CD4-positive, alpha-beta memory T cell (primary cell): ENCODE data around the gene G6PD. TPM values are rescaled to one million over a fixed set of nuclear protein-coding genes. Genes with fewer than 3 reads are reported as not detected.
A peak's percentile ranks its signal among the peaks of the same experiment; 100 is the strongest.

Experiments used
- CTCF ChIA-PET: fragments of 350-600 bp; sonication (Branson Sonifier 250); formaldehyde crosslinking; loops from one replicate; lab custom pipeline; 2021; ENCODE audit warnings: inconsistent platforms; ENCODE audit not compliant: partially characterized antibody; lab: Charles Lee
- POLR2A ChIA-PET: fragments of 350-600 bp; sonication (Branson Sonifier 250); formaldehyde crosslinking; loops from one replicate; lab custom pipeline; 2021; ENCODE audit not compliant: partially characterized antibody; lab: Charles Lee
- DNase-seq, 5 donors: peaks; one replicate each; pipeline versions ENCODE4 v3.0.0 to v3.0.0-alpha.2; 2020 to 2022; ENCODE audit warnings: mixed read lengths in 1 of 5
- H3K27ac ChIP-seq: one replicate; pipeline ENCODE4 v1.7.0; 2013; ENCODE audit warnings: low read depth, low read length
- H3K27me3 ChIP-seq: 2 replicates; pipeline ENCODE4 v1.7.0; 2013; ENCODE audit warnings: mild to moderate bottlenecking, low read length, moderate library complexity; ENCODE audit not compliant: insufficient read depth
- H3K36me3 ChIP-seq: 2 replicates; pipeline ENCODE4 v1.7.0; 2013; ENCODE audit warnings: mild to moderate bottlenecking, low read length, moderate library complexity; ENCODE audit not compliant: insufficient read depth
- H3K4me1 ChIP-seq: 2 replicates; pipeline ENCODE4 v1.7.0; 2013; ENCODE audit warnings: mild to moderate bottlenecking, low read length, moderate library complexity; ENCODE audit not compliant: insufficient read depth
- H3K4me3 ChIP-seq, 2 donors: one replicate each; pipeline ENCODE4 v1.7.0; 2013; ENCODE audit warnings: low read length in 2 of 2, mild to moderate bottlenecking in 1 of 2
- H3K9me3 ChIP-seq, 2 donors: one replicate each; pipeline ENCODE4 v1.7.0; 2013; ENCODE audit warnings: low read length in 2 of 2, control low read depth in 1 of 2; ENCODE audit not compliant: control insufficient read depth in 1 of 2
- H3K27ac Mint-ChIP-seq, 7 donors: one replicate each; pipeline ENCODE4 v1.8.0; 2020 to 2021; ENCODE audit warnings: mixed read lengths in 7 of 7, mild to moderate bottlenecking in 6 of 7, inconsistent platforms in 3 of 7, moderate library complexity in 3 of 7
- H3K27me3 Mint-ChIP-seq, 2 donors: one replicate each; pipeline ENCODE4 v1.8.0; 2020 to 2021; ENCODE audit warnings: mixed read lengths in 2 of 2
- H3K36me3 Mint-ChIP-seq, 2 donors: one replicate each; pipeline ENCODE4 v1.8.0; 2020 to 2021; ENCODE audit warnings: mixed read lengths in 2 of 2, inconsistent platforms in 1 of 2, mild to moderate bottlenecking in 1 of 2
- H3K4me1 Mint-ChIP-seq, 4 donors: one replicate each; pipeline ENCODE4 v1.8.0; 2020 to 2021; ENCODE audit warnings: mixed read lengths in 4 of 4, mild to moderate bottlenecking in 1 of 4
- H3K4me3 Mint-ChIP-seq, 8 donors: one replicate each; pipeline ENCODE4 v1.8.0; 2020 to 2021; ENCODE audit warnings: mixed read lengths in 8 of 8, mild to moderate bottlenecking in 7 of 8, moderate library complexity in 6 of 8, inconsistent platforms in 3 of 8
- H3K9me3 Mint-ChIP-seq, 8 donors: one replicate each; pipeline ENCODE4 v1.8.0; 2020 to 2021; ENCODE audit warnings: mixed read lengths in 8 of 8, mild to moderate bottlenecking in 5 of 8, inconsistent platforms in 3 of 8, moderate library complexity in 1 of 8
- intact Hi-C: fragments of 100-400 bp; cut with micrococcal nuclease; formaldehyde crosslinking; loops from one replicate; pipeline ENCODE4 v1.15.1; 2023
- polyA plus RNA-seq, 2 donors: library from polyadenylated mRNA; unstranded; fragments of 300-500 nt; fragmentation: Illumina TruSeq; gene quantifications; one replicate each; pipeline ENCODE4 v1.2.3, GENCODE V29; 2021
- total RNA-seq, 2 experiments: library from RNA; stranded (reverse); gene quantifications; one replicate each; pipeline ENCODE4 v1.2.3, GENCODE V29; 2021

G6PD gene
- total and polyA plus RNA-seq, 4 experiments from 2014 or later, result 1.7 to 46.0 (median 24.6) TPM

DNA sequence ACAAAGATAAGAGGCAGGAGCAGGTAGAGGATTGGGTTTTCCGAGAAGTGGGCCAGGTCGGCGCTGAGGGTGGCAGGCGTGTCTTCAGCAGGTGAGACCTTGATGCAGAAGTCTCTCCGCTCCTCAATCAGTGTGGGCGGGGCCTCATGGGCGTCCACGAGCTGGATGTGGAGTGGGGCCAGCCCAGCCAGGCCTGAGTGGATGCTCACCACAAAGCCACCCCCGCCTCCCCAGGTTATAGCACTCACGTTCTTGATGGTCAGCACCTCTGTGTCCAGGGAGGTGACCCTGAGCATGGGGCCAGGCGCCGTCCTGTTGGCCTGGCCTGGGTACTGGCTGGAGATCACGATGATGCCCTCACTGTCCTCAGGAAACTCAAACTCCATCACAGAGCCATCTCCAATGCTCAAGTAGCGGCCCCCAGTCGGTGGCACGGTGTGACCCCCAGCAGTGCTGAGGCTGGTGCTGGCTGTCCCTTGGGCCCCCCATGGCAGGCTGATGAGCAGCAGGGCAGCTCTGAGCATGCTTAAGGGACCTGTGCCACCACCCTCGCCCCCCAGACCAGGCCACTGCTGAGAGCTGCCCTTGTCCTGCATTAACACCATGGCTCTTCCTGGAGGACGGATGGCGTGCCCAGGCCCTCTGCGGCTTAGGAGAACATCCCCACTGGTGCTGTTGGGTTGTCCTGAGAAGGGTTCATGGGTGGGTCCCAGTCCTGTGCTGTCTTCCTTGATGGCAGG, 58.1 kb downstream of the G6PD start:
- CTCF ChIA-PET, result interaction anchor here (1.5 to 3.4 kb wide), 2 partner anchors 39 to 60 kb away, joined by 4 to 10 read pairs; partner anchors contain the start of gene ATP6AP1

DNA sequence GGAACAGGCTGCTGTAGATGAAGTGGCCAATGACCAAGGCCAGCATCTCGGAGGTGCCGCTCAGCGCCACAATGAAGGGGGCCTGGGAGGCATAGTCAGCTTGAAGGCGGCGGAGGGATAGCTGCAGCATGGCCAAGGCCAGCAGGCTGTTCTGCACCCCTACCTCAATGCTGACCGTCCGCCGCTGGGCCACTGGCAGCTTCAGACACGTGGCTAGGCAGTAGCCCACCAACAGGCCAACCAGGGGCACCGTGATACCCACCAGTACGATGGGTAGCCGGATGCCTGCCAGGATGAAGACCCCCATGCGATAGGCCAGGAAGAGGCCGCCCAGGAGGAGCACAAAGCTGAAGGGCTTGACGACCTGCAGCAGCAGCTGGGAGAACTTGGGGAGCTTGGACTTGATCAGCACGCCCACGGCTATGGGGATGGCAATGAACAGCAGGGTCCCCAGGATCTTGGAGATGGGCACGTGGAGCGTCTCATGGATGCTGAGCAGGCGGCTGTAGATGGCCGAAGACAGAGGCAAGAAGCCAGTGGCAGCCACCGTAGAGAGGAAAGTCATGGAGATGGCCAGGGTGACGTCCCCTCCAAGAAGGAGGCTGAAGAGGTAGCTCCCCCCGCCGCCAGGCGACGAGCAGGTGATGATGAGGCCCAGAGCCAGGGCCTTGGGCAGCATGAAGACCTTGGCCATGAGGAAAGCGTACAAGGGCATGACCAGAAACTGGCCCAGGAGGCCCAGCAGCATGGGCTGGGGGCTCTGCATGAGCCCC, 58.9 kb downstream of the G6PD start:
- H3K4me3 Mint-ChIP-seq, result peak overlapping the region; percentile 26 to 82 (median 77)
- peaks cover 44% of the 10 kb centered on the region for H3K4me1 ChIP-seq
- H3K27ac ChIP-seq, result no peak overlapping the region
- ChIA-PET CTCF (interaction anchor here (1.0 to 3.4 kb wide), 2 partner anchors 11 to 40 kb away, joined by 4 to 10 read pairs; no protein-coding TSS in a partner anchor), POLR2A (interaction anchor here (0.5 to 8.9 kb wide), 7 partner anchors 13 to 517 kb away, joined by 3 to 111 read pairs (median 10); partner anchors contain the start of genes FAM3A, HCFC1, PLXNA3 and RPL10)
- no peak overlapping the region for H3K4me3 ChIP-seq
- H3K9me3 Mint-ChIP-seq, result no peaks in the 10 kb centered on the region
- H3K27me3 Mint-ChIP-seq, result no peaks in the 10 kb centered on the region
- intact Hi-C loops, result no loop called here
- peak overlapping the region in 4 of 7 donors; percentile 44 to 83 (median 82) for H3K27ac Mint-ChIP-seq
- no peaks in the 10 kb centered on the region for H3K9me3 ChIP-seq
- no peaks in the 10 kb centered on the region for H3K36me3 ChIP-seq
- peaks cover 5 to 41% (median 16%) of the 10 kb centered on the region in 4 donors for H3K4me1 Mint-ChIP-seq
- no peaks in the 10 kb centered on the region for H3K27me3 ChIP-seq
- no peak for DNase-seq
- peaks cover 0 to 9% of the 10 kb centered on the region in 2 donors for H3K36me3 Mint-ChIP-seq

More for the DNA sequence above, 58.1 kb downstream of the G6PD start:
- H3K4me3 Mint-ChIP-seq, result peak overlapping the region in 6 of 8 donors; percentile 21 to 89 (median 46)
- H3K27ac ChIP-seq, result no peak overlapping the region
- H3K27me3 Mint-ChIP-seq, result no peaks in the 10 kb centered on the region
- H3K27me3 ChIP-seq, result no peaks in the 10 kb centered on the region
- no peaks in the 10 kb centered on the region for H3K9me3 ChIP-seq
- H3K4me3 ChIP-seq, result no peak overlapping the region
- POLR2A ChIA-PET, result interaction anchor here (0.7 to 8.9 kb wide), 10 partner anchors 8 to 139 kb away, joined by 3 to 111 read pairs (median 26); partner anchors contain the start of genes FAM3A, LAGE3, PLXNA3 and RPL10
- H3K36me3 Mint-ChIP-seq, result peaks cover 0 to 7% of the 10 kb centered on the region in 2 donors
- no peaks in the 10 kb centered on the region for H3K9me3 Mint-ChIP-seq
- H3K36me3 ChIP-seq, result no peaks in the 10 kb centered on the region
- peak overlapping the region in 6 of 7 donors; percentile 22 to 90 (median 68) for H3K27ac Mint-ChIP-seq
- no peak for DNase-seq
- H3K4me1 ChIP-seq, result peaks cover 44% of the 10 kb centered on the region
- intact Hi-C loops, result no loop called here
- peaks cover 5 to 41% (median 16%) of the 10 kb centered on the region in 4 donors for H3K4me1 Mint-ChIP-seq

DNA sequence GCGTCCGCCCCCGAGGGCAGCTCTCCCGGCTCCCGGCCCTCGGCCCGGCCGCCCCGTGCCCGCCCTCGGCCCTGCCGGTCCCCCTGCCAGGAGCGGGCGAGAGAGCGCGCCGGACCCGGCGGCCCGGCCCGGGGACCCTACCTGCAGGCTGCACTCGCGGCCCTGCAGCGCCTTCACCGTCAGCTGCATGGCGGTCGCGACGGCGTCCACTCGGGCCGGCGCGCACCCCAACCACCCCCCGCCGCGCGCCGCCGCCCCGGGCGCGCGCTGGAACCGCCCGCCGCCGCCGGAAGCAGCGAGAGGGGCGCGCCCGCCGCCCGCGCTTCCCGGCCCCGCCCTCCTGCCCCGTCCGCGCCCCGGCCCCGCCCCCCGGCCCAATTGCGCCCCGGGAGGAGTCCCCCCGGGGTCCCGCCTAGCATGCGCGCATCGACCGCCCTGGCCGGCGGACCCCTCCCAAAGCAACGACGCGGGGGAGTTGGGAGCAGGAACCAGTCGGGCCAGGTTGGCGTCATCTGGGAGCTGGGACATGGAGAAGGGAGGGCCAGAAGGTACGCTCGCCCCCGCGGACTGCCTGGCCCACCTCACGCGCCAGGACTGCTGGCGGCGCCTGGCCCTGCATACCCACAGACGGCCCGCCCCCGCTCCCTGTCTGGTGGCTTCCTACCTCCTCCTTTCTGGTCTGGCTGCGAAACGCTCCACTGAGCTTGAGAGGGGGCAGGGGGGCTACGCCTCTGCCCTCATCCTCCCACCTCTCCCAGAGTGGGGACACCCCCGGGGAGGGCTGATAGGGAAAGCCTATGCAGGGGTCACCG, 60.0 kb downstream of the G6PD start, which contains the start of gene UBL4A:
TSS of gene UBL4A (minus strand) at position 220 of the 812 bp plus-strand sequence. CDS start at position 189, 31 bp downstream.
- peak within 1 kb of the TSS; percentile 62 for H3K27ac ChIP-seq
- Mint-ChIP-seq H3K4me3 (peak within 1 kb of the TSS; percentile 69 to 83 (median 79)), H3K4me1 (peaks cover 5 to 45% (median 16%) of the 10 kb centered on the region in 4 donors), H3K27ac (peak within 1 kb of the TSS; percentile 37 to 89 (median 81)), H3K36me3 (peaks cover 0 to 9% of the 10 kb centered on the region in 2 donors), H3K27me3 (no peaks in the 10 kb centered on the region), H3K9me3 (no peaks in the 10 kb centered on the region)
- H3K4me1 ChIP-seq, result peaks cover 44% of the 10 kb centered on the region
- H3K36me3 ChIP-seq, result no peaks in the 10 kb centered on the region
- H3K27me3 ChIP-seq, result no peaks in the 10 kb centered on the region
- H3K4me3 ChIP-seq, result peak within 1 kb of the TSS in 1 of 2 donors; percentile 47
- intact Hi-C loops, result no loop called here
- CTCF ChIA-PET, result interaction anchor here (1.0 to 3.4 kb wide), 2 partner anchors 10 to 41 kb away, joined by 4 to 10 read pairs; no protein-coding TSS in a partner anchor
- POLR2A ChIA-PET, result interaction anchor here (0.5 to 8.9 kb wide), 17 partner anchors 10 to 515 kb away, joined by 3 to 111 read pairs (median 6); partner anchors contain the start of genes ATP6AP1, FAM3A, G6PD and HCFC1
- H3K9me3 ChIP-seq, result no peaks in the 10 kb centered on the region
- DNase-seq, result peak; percentile 43 to 59 (median 48)

DNA sequence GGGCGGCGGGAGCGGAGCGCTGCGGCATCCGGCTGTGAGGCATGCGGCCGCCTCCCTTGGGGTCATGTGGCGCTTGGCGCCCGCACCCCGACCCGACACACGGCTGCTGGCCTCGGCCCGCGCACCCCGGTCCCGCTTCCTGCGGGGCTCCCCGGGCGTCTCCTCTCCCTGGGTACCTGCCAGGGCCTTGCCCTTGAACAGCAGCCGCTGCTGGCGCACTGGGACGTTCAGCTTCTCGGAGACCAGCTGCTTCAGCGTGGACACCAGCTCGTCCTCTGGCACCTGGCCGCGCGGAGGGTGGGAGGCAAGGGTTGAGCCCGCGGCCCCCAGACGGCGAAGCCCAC, 60.6 kb downstream of the G6PD start:
- peak overlapping the region in 1 of 2 donors; percentile 47 for H3K4me3 ChIP-seq
- POLR2A ChIA-PET, result interaction anchor here (1.0 to 8.9 kb wide), 16 partner anchors 9 to 515 kb away, joined by 3 to 111 read pairs (median 6); partner anchors contain the start of genes ATP6AP1, FAM3A, G6PD and HCFC1
- intact Hi-C loops, result no loop called here
- peaks cover 44% of the 10 kb centered on the region for H3K4me1 ChIP-seq
- no peaks in the 10 kb centered on the region for H3K36me3 ChIP-seq
- peak; percentile 29 to 54 (median 35) for DNase-seq
- H3K27me3 ChIP-seq, result no peaks in the 10 kb centered on the region
- Mint-ChIP-seq H3K27ac (no peak overlapping the region), H3K36me3 (peaks cover 0 to 8% of the 10 kb centered on the region in 2 donors), H3K4me1 (peaks cover 5 to 45% (median 16%) of the 10 kb centered on the region in 4 donors), H3K27me3 (no peaks in the 10 kb centered on the region), H3K4me3 (peak overlapping the region in 3 of 8 donors; percentile 36 to 66 (median 47)), H3K9me3 (no peaks in the 10 kb centered on the region)
- H3K27ac ChIP-seq, result peak overlapping the region; percentile 62
- CTCF ChIA-PET, result interaction anchor here (3.4 kb wide), 1 partner anchor 41 kb away, joined by 10 read pairs; no protein-coding TSS in a partner anchor
- no peaks in the 10 kb centered on the region for H3K9me3 ChIP-seq

DNA sequence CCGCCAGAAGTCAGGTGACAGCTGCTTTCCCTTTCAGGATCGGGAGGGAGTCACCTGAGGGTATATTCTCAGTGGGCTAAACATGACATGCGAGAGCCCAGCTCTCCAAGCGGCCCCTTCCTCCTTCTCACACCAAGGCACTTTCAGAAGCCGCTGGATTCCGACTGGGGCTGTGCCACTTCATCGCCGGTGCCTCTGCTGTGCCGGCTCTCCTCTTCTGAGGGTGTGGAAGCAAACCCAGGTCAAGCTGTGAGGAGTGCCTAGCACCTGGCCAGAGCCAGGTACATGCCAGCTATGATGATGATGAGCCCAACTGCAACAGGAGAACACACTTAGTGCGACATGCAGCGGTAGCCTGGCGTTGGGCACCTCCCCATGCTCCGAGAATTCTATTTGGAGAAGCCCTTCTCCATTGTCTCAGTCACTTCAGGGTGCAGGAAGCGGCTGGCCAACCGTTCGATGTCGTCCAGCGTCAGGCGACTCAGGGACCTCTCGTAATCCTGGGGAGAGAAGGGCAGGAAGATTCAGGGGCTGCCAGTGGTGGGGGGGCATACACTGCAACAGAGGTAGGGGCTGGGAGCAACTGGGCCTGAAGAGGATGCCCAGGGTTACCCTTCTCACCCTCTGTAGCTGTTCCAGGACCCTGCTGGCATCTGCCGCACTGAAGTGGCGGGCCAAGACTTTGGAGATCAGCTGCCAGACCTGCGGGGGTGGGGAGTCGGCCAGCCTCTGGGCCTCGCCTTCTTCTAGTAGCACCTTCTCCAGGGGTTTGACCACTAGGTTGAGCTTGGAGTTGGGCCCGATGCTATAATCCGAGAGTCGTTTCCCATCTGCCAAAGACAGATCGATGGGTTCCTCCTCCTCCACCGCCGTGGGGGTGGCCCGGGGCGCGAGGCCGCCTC, 61.2 kb downstream of the G6PD start:
- Mint-ChIP-seq H3K27me3 (no peaks in the 10 kb centered on the region), H3K9me3 (no peaks in the 10 kb centered on the region), H3K4me1 (peaks cover 5 to 45% (median 13%) of the 10 kb centered on the region in 4 donors), H3K4me3 (peak overlapping the region; percentile 54 to 75 (median 68)), H3K27ac (peak overlapping the region in 5 of 7 donors; percentile 9 to 77 (median 27)), H3K36me3 (peaks cover 0 to 7% of the 10 kb centered on the region in 2 donors)
- Histone ChIP-seq H3K9me3 (no peaks in the 10 kb centered on the region), H3K27ac (peak overlapping the region; percentile 62), H3K27me3 (no peaks in the 10 kb centered on the region), H3K36me3 (no peaks in the 10 kb centered on the region), H3K4me3 (peak overlapping the region; percentile 17 to 35), H3K4me1 (peaks cover 44% of the 10 kb centered on the region)
- intact Hi-C loops, result no loop called here
- CTCF ChIA-PET, result interaction anchor here (3.4 kb wide), 1 partner anchor 42 kb away, joined by 10 read pairs; no protein-coding TSS in a partner anchor
- DNase-seq, result no peak
- POLR2A ChIA-PET, result interaction anchor here (0.6 to 8.9 kb wide), 17 partner anchors 9 to 514 kb away, joined by 3 to 111 read pairs (median 6); partner anchors contain the start of genes ATP6AP1, FAM3A, G6PD and HCFC1
